ENCODE measurements around the gene SMAD7. TPM values are rescaled to one million over a fixed set of nuclear protein-coding genes. Genes with fewer than 3 reads are reported as not detected.
A peak's percentile ranks its signal among the peaks of the same experiment; 100 is the strongest.

Gene SMAD7
- total and polyA plus RNA-seq, 4 donors: 11.8 to 58.8 (median 35.8) TPM

GRCh38 chr18:48896875-48897511 lies 53.8 kb downstream of the SMAD7 start:
- no peak for TF ChIP-seq CTCF (IDR thresholded peaks at IDR 0.05; ENCODE audit: control extremely low read depth, extremely low read depth)
- no peaks in the 10 kb centered on the region for H3K9me3 ChIP-seq (ENCODE audit: control insufficient read depth in 4 of 4, insufficient read depth in 3 of 4, low read length in 3 of 4)
- H3K27ac ChIP-seq (ENCODE audit: low read depth in 1 of 2, low read length in 1 of 2): peak overlapping the region in 1 of 2 donors; percentile 65
- no peak overlapping the region for H3K9ac ChIP-seq (ENCODE audit: insufficient read depth in 1 of 2, low read length in 2 of 2)
- 38 to 72% methylated on average over 9 of the region's 9 CpGs for WGBS, 2 donors
- no peak overlapping the region for H3K4me3 ChIP-seq
- peaks cover 0 to 16% (median 15%) of the 10 kb centered on the region in 5 donors for H3K4me1 ChIP-seq (ENCODE audit: control insufficient read depth in 5 of 5, insufficient read depth in 5 of 5, low read length in 5 of 5)
- no peaks in the 10 kb centered on the region for H3K36me3 ChIP-seq (ENCODE audit: control insufficient read depth in 4 of 4, insufficient read depth in 4 of 4, low read length in 4 of 4)
- peak in 1 of 3 donors; percentile 16 for DNase-seq
- H3K27me3 ChIP-seq (ENCODE audit: control insufficient read depth in 3 of 3, insufficient read depth in 3 of 3, low read length in 2 of 3): no peaks in the 10 kb centered on the region
- ATAC-seq (ENCODE audit: insufficient read depth, low FRiP score): peak; percentile 82

- peaks cover 0 to 13% (median 10%) of the 10 kb centered on the region in 5 donors for H3K4me1 ChIP-seq (ENCODE audit: control insufficient read depth in 5 of 5, insufficient read depth in 5 of 5, low read length in 5 of 5)
- 48 to 64% methylated on average over 8 of the region's 8 CpGs for WGBS, 2 donors
- H3K9ac ChIP-seq (ENCODE audit: insufficient read depth in 1 of 2, low read length in 2 of 2): no peak overlapping the region
- H3K4me3 ChIP-seq: no peak overlapping the region
- no peaks in the 10 kb centered on the region for H3K9me3 ChIP-seq (ENCODE audit: control insufficient read depth in 4 of 4, insufficient read depth in 3 of 4, low read length in 3 of 4)
- TF ChIP-seq CTCF (IDR thresholded peaks at IDR 0.05; ENCODE audit: control extremely low read depth, extremely low read depth): no peak
- peak overlapping the region in 1 of 2 donors; percentile 65 for H3K27ac ChIP-seq (ENCODE audit: low read depth in 1 of 2, low read length in 1 of 2)
- H3K36me3 ChIP-seq (ENCODE audit: control insufficient read depth in 4 of 4, insufficient read depth in 4 of 4, low read length in 4 of 4): no peaks in the 10 kb centered on the region
- DNase-seq: no peak
- ATAC-seq (ENCODE audit: insufficient read depth, low FRiP score): no peak
- H3K27me3 ChIP-seq (ENCODE audit: control insufficient read depth in 3 of 3, insufficient read depth in 3 of 3, low read length in 2 of 3): no peaks in the 10 kb centered on the region
Measured at GRCh38 chr18:48896326-48896874, 54.4 kb downstream of the SMAD7 start.

- Histone ChIP-seq H3K4me3 (no peak overlapping the region), H3K27me3 (ENCODE audit: control insufficient read depth in 3 of 3, insufficient read depth in 3 of 3, low read length in 2 of 3) (no peaks in the 10 kb centered on the region), H3K36me3 (ENCODE audit: control insufficient read depth in 4 of 4, insufficient read depth in 4 of 4, low read length in 4 of 4) (no peaks in the 10 kb centered on the region), H3K9me3 (ENCODE audit: control insufficient read depth in 4 of 4, insufficient read depth in 3 of 4, low read length in 3 of 4) (no peaks in the 10 kb centered on the region), H3K27ac (ENCODE audit: low read depth in 1 of 2, low read length in 1 of 2) (no peak overlapping the region), H3K9ac (ENCODE audit: insufficient read depth in 1 of 2, low read length in 2 of 2) (no peak overlapping the region), H3K4me1 (ENCODE audit: control insufficient read depth in 5 of 5, insufficient read depth in 5 of 5, low read length in 5 of 5) (peaks cover 0 to 14% (median 10%) of the 10 kb centered on the region in 5 donors)
- WGBS, 2 donors: 83 to 85% methylated on average over 5 of the region's 5 CpGs
- DNase-seq (no peak), ATAC-seq (ENCODE audit: insufficient read depth, low FRiP score) (no peak)
- TF ChIP-seq CTCF (IDR thresholded peaks at IDR 0.05; ENCODE audit: control extremely low read depth, extremely low read depth): no peak
Measured at GRCh38 chr18:48894799-48895346, 55.9 kb downstream of the SMAD7 start.

Measured in lung (tissue), 12 donors.